HG02981 (cell line): ENCODE results near the gene ANGPTL8.

Experiments
- ATAC-seq: cut with Tn5 transposase; IDR thresholded peaks from one replicate; pipeline ENCODE4 v1.9.1; 2021; ENCODE audit warnings: mild to moderate bottlenecking, moderate library complexity; ENCODE audit not compliant: unreplicated experiment

The ANGPTL8 gene

GRCh38 chr19:11234486-11235075 is 4.8 kb upstream of the ANGPTL8 start:
- no peak for ATAC-seq

- ATAC-seq, result no peak
Observed at GRCh38 chr19:11236324-11237301, 2.8 kb upstream of the ANGPTL8 start.

GRCh38 chr19:11237321-11237720 is 2.1 kb upstream of the ANGPTL8 start:
- ATAC-seq, result no peak

- ATAC-seq, result no peak
Observed at GRCh38 chr19:11238041-11238440, 1.4 kb upstream of the ANGPTL8 start.

GRCh38 chr19:11238781-11239376 is 540 bp upstream of the ANGPTL8 start:
- no peak for ATAC-seq

- no peak for ATAC-seq
Observed at GRCh38 chr19:11240008-11240444, 607 bp downstream of the ANGPTL8 start.

- ATAC-seq, result no peak
Observed at GRCh38 chr19:11242025-11242424, 2.6 kb downstream of the ANGPTL8 start.

- ATAC-seq, result no peak
Observed at GRCh38 chr19:11242864-11243797, 3.7 kb downstream of the ANGPTL8 start.

GRCh38 chr19:11243798-11244169 is 4.4 kb downstream of the ANGPTL8 start:
- ATAC-seq, result no peak

- ATAC-seq, result no peak
Observed at GRCh38 chr19:11244846-11245589, 5.6 kb downstream of the ANGPTL8 start.

GRCh38 chr19:11246941-11247340 is 7.5 kb downstream of the ANGPTL8 start:
- ATAC-seq, result no peak

GRCh38 chr19:11247391-11247790 is 8.0 kb downstream of the ANGPTL8 start:
- ATAC-seq, result no peak

- ATAC-seq, result no peak
Observed at GRCh38 chr19:11247934-11248333, 8.5 kb downstream of the ANGPTL8 start.

- ATAC-seq, result no peak
Observed at GRCh38 chr19:11248852-11249251, 9.4 kb downstream of the ANGPTL8 start.

- ATAC-seq, result no peak
Observed at GRCh38 chr19:11251217-11251616, 11.8 kb downstream of the ANGPTL8 start.

GRCh38 chr19:11251650-11252314 is 12.4 kb downstream of the ANGPTL8 start:
- no peak for ATAC-seq

- ATAC-seq, result no peak
Observed at GRCh38 chr19:11252665-11253355, 13.4 kb downstream of the ANGPTL8 start.

GRCh38 chr19:11254666-11255065 is 15.2 kb downstream of the ANGPTL8 start:
- ATAC-seq, result no peak

GRCh38 chr19:11256189-11256588 is 16.8 kb downstream of the ANGPTL8 start:
- no peak for ATAC-seq
